ENCODE data around the gene GTPBP1. TPM values are rescaled to one million over a fixed set of nuclear protein-coding genes. Genes with fewer than 3 reads are reported as not detected.

The GTPBP1 gene
- polyA plus RNA-seq, 4 donors = 41.4 to 48.3 (median 42.6) TPM

- DNase-seq (ENCODE audit: low read depth in 4 of 4, low spot score in 3 of 4) = no peak
These were observed 18.4 kb downstream of the GTPBP1 start for GRCh38 chr22:38724176-38724575.

DNA sequence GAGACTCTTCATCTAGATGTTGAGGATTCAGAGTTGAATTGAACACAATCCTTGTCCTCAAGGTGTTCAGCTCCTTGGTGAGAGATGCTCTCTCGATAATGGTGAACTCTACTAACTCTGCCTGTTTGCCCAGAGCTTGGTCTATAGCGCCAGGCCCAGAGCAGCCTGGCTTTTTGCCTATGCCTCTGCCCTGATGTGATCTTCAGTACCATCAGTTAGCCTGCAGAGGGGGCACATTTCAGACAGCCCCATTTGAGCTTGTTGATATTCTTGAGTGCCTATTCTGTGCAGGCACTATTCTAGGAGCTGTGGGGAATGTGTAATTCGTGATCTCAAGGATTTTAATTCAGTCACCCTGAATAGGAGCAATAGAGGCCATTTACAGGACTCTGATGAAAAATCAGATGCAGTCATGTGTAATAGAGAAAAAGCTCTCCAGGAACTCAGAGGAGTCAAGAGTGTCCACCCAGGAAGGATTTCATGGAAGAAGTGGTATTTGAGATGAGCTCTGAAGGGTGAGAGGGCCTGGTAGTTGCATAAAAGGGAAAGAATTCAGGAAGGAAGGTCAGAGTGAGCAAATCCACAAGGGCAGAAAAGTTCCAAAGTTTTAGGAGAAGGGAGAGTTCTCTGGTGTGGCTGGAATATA is 19.3 kb downstream of the GTPBP1 start:
- no peak for DNase-seq (ENCODE audit: low read depth in 4 of 4, low spot score in 3 of 4)

GRCh38 chr22:38725900-38726655 is 20.3 kb downstream of the GTPBP1 start:
- DNase-seq (ENCODE audit: low read depth in 4 of 4, low spot score in 3 of 4) = no peak

GRCh38 chr22:38727123-38727522 is 21.4 kb downstream of the GTPBP1 start:
- DNase-seq (ENCODE audit: low read depth in 4 of 4, low spot score in 3 of 4) = no peak

- DNase-seq (ENCODE audit: low read depth in 4 of 4, low spot score in 3 of 4) = no peak
These were observed 22.0 kb downstream of the GTPBP1 start for GRCh38 chr22:38727530-38728451.

- no peak for DNase-seq (ENCODE audit: low read depth in 4 of 4, low spot score in 3 of 4)
These were observed 23.4 kb downstream of the GTPBP1 start for GRCh38 chr22:38728871-38729796.

- DNase-seq (ENCODE audit: low read depth in 4 of 4, low spot score in 3 of 4) = no peak
These were observed 24.2 kb downstream of the GTPBP1 start for GRCh38 chr22:38729946-38730345.

- no peak for DNase-seq (ENCODE audit: low read depth in 4 of 4, low spot score in 3 of 4)
These were observed 24.7 kb downstream of the GTPBP1 start for GRCh38 chr22:38730411-38730871.

- DNase-seq (ENCODE audit: low read depth in 4 of 4, low spot score in 3 of 4) = no peak
These were observed 26.0 kb downstream of the GTPBP1 start for GRCh38 chr22:38731703-38732161.

GRCh38 chr22:38732251-38732815 is 26.6 kb downstream of the GTPBP1 start:
- DNase-seq (ENCODE audit: low read depth in 4 of 4, low spot score in 3 of 4) = no peak

GRCh38 chr22:38733329-38733723 is 27.6 kb downstream of the GTPBP1 start:
- DNase-seq (ENCODE audit: low read depth in 4 of 4, low spot score in 3 of 4) = no peak

DNA sequence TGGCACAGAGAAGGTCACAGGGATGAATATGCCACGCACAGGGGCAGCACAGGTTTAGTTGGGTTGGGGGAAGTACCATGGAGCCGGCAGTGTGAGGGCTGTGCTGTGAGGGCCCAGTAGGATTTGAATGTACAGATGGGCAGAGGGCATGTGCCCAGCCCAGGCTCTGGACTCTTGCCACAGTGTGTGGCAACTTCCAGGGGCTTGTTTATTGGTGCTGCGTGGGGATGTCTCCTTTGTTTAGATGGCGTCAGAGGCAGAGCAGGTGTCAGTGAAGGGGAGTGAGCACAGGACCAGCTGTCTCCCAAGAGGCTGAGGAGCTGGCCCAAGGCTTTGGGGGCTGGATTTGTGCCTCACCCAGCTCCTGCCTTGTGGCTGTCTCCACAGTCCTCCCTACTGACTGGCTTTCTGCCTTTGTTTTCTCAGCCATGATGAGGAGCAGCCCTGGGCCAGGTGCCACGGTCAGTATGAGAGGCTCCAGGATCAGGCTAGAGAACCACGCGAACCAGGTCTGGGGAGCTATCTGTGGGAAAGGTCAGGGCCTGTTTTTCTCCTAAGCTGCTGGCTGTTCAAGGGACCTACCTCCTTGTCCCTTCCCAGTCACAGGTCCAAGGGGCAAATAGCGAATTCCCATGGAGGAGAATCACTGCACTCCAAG is 28.1 kb downstream of the GTPBP1 start:
- no peak for DNase-seq (ENCODE audit: low read depth in 4 of 4, low spot score in 3 of 4)

- no peak for DNase-seq (ENCODE audit: low read depth in 4 of 4, low spot score in 3 of 4)
These were observed 28.8 kb downstream of the GTPBP1 start for GRCh38 chr22:38734421-38735100.

GRCh38 chr22:38735126-38735464 is 29.4 kb downstream of the GTPBP1 start:
- DNase-seq (ENCODE audit: low read depth in 4 of 4, low spot score in 3 of 4) = no peak

DNA sequence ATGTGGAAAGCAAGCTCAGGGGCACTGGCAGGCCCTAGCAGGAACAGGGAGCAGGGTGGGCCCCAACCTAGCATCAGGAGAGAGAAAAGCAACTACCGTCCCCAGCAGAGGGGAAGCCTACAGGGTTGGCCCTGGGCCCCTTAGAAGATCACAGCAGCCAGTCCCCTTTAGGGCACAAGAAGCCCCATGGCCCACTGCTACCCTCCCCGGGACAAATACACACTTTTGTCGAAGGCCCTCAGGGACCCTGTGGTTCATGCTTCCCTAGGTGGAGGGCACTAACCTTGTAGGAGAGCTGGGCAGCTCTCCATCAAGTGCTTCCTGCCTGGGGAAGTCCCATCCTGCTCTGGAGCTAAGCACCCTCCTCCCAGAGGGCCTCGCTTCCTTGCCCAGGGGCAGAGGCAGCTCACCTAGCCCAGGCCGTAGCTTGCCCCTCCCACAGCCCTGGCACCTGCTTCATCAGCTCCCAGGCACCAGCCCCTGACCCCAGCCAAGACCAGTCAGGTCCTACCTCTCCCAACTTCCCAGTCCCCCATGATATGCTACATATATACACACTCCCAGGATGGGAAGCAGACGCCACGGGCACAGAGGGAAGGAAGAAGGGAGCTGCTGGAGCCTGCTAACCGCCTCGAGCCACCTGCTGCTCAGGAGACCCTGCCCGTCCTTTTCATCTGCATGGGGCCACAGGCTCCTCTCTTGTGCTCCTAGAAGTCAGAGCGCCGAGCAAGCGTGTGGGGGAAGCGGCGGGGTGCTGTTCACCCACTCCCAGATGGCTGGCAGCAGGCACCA is 29.9 kb downstream of the GTPBP1 start:
- DNase-seq (ENCODE audit: low read depth in 4 of 4, low spot score in 3 of 4) = no peak

GRCh38 chr22:38736257-38736570 is 30.5 kb downstream of the GTPBP1 start:
- DNase-seq (ENCODE audit: low read depth in 4 of 4, low spot score in 3 of 4) = no peak

DNA sequence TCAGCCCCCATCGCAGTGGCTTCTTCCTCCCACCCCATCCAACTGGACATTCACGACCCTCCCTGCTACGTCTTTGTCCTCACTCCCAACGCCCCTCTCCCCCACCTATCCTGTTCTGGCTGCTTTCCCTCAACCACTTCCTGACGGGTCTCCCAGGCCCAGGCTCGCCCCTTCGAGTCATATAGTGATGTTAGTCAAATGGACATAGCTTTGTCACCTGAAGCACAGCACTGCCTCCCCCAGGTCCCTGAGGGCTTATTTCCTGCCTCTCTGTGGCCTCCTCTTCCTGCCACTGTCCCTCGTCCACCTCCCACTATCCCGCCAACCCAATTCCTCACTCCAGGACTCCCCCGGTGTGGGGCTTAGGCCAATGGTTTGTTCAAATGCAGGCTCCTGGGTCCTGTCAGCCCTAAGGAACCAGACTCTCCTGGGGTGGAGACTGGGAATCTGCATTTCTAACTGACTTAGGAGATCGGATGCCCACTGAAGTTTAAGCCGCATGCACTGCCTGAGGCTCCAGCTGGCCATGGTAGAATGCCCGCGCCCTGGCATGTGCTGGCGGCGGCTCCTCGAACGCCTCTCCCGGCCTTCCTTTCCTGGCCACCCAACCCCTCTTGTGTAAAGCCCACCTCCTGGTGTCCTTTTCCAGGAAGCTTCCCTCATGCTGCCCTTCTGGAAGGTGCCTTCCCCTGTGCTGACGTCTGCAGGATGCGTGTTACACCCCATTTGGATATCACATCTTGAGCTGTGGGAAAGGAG is 31.7 kb downstream of the GTPBP1 start:
- no peak for DNase-seq (ENCODE audit: low read depth in 4 of 4, low spot score in 3 of 4)
